K562 (cell line): ENCODE results near the gene ANKS1B. TPM values are rescaled to one million over a fixed set of nuclear protein-coding genes. Genes with fewer than 3 reads are reported as not detected.
A peak's percentile ranks its signal among the peaks of the same experiment; 100 is the strongest.

Experiments
- ATAC-seq: fragments of 200-7000 bp; cut with Tn5 transposase; 3 replicates; pipeline ENCODE4 v1.9.1; 2020; ENCODE audit warnings: moderate library complexity
- BruUV-seq: library from RNA; stranded (reverse); fragments of 400-500 nt; replicated peaks from 2 replicates; lab custom pipeline; 2021; lab: Mats Ljungman, UMichigan
- CTCF ChIA-PET: fragments of 300-600 bp; formaldehyde crosslinking; extraction: SDS; loops from one replicate; lab custom pipeline; 2021; ENCODE audit warnings: low intra/inter-chr PET ratio; lab: Yijun Ruan, JAX
- POLR2A ChIA-PET: fragments of 300-600, 350-650 bp; sonication (Branson Sonifier 250); formaldehyde crosslinking; extraction: SDS; loops from one replicate; lab custom pipeline; 2021; ENCODE audit warnings: antibody characterized with exemption, inconsistent platforms; lab: Yijun Ruan, JAX
- DNase-seq, 4 experiments: peaks; one replicate each; pipeline versions ENCODE4 v3.0.0 to v3.0.0-alpha.2; 2011 to 2018; ENCODE audit warnings: low spot score in 3 of 4, mixed read lengths in 3 of 4; ENCODE audit errors: extremely low read depth in 1 of 4
- FAIRE-seq: peaks from 2 replicates; lab custom pipeline; 2011; peaks lifted over from hg19 to GRCh38; lab: Jason Lieb, UNC
- H2AFZ ChIP-seq: 2 replicates; pipeline ENCODE4 v1.6.0; 2011; ENCODE audit warnings: low read depth, low read length, control low read depth, inconsistent platforms
- H3K27ac ChIP-seq: fragments of 200-600 bp; 3 replicates; pipeline ENCODE4 v1.8.0; 2011; ENCODE audit warnings: low read depth, mild to moderate bottlenecking, control low read depth, inconsistent platforms, low read length, moderate library complexity, mixed read lengths; ENCODE audit errors: extremely low read depth
- H3K27me3 ChIP-seq, 2 experiments: fragments of 300-600 bp in 1 of 2; 2 replicates in 1 of 2; 3 replicates in 1 of 2; pipeline versions ENCODE4 v1.6.0 to v1.8.0; 2011; ENCODE audit warnings: inconsistent platforms in 2 of 2, low read length in 2 of 2, mild to moderate bottlenecking in 1 of 2, mixed read lengths in 1 of 2, moderate library complexity in 1 of 2; ENCODE audit not compliant: control insufficient read depth in 2 of 2, insufficient read depth in 2 of 2
- H3K36me3 ChIP-seq: fragments of 300-600 bp; 3 replicates; pipeline ENCODE4 v1.8.0; 2011; ENCODE audit warnings: mild to moderate bottlenecking, low read length, inconsistent platforms; ENCODE audit not compliant: control insufficient read depth, insufficient read depth
- H3K4me1 ChIP-seq, 2 experiments: fragments of 200-600 bp in 1 of 2; replicated peaks in 1 of 2; 2 replicates in 1 of 2; 3 replicates in 1 of 2; pipeline versions ENCODE4 v1.5.1 to v1.8.0; 2011; ENCODE audit warnings: inconsistent platforms in 2 of 2, low read length in 2 of 2, mild to moderate bottlenecking in 1 of 2, mixed read lengths in 1 of 2, moderate library complexity in 1 of 2; ENCODE audit not compliant: control insufficient read depth in 2 of 2, insufficient read depth in 2 of 2
- H3K4me2 ChIP-seq: 2 replicates; pipeline ENCODE4 v1.6.1; 2011; ENCODE audit warnings: low read length, control low read depth, inconsistent platforms, mixed read lengths; ENCODE audit not compliant: insufficient read depth
- H3K4me3 ChIP-seq: fragments of 200-600 bp; sonication (generic), shearing (Covaris generic); 2 replicates; pipeline ENCODE4 v1.5.1; 2016; ENCODE audit warnings: control low read depth, inconsistent platforms
- H3K79me2 ChIP-seq: fragments of 200-600 bp; 3 replicates; pipeline ENCODE4 v1.8.0; 2011; ENCODE audit warnings: low read length, inconsistent platforms; ENCODE audit not compliant: control insufficient read depth, insufficient read depth
- H3K9ac ChIP-seq, 2 experiments: 2 replicates each; pipeline versions ENCODE4 v1.6.0 to v1.6.1; 2011; ENCODE audit warnings: low read depth in 2 of 2, low read length in 2 of 2, control low read depth in 1 of 2, inconsistent platforms in 1 of 2, mild to moderate bottlenecking in 1 of 2, mixed read lengths in 1 of 2; ENCODE audit not compliant: insufficient read depth in 1 of 2
- H3K9me1 ChIP-seq: one replicate; pipeline ENCODE4 v1.6.0; 2011; ENCODE audit warnings: inconsistent platforms, mild to moderate bottlenecking, low read length, moderate library complexity; ENCODE audit not compliant: control insufficient read depth, insufficient read depth
- H3K9me3 ChIP-seq: replicated peaks from 2 replicates; pipeline ENCODE4 v1.5.1; 2011; ENCODE audit warnings: low read depth, low read length, inconsistent platforms; ENCODE audit not compliant: control insufficient read depth, insufficient read depth
- H4K20me1 ChIP-seq: replicated peaks from 2 replicates; pipeline ENCODE4 v1.6.1; 2011; ENCODE audit warnings: low read length, inconsistent platforms, mixed read lengths; ENCODE audit not compliant: control insufficient read depth, insufficient read depth
- CEBPG ChIP-seq, 3 experiments: fragments of 200-800 bp in 1 of 3; sonication (Bioruptor generic) in 1 of 3; sonication (generic) in 1 of 3; formaldehyde crosslinking in 1 of 3; IDR thresholded peaks in 2 of 3; conservative IDR thresholded peaks in 1 of 3; 2 replicates each; pipeline versions ENCODE4 v1.6.1 to v1.8.0; 2016 to 2022; ENCODE audit warnings: missing compliant biosample characterization in 2 of 3, missing genetic modification characterization in 2 of 3, mild to moderate bottlenecking in 1 of 3, missing genetic modification reagents in 1 of 3
- FOXA3 ChIP-seq, 2 experiments: fragments of 450-650 bp in 1 of 2; sonication (generic) in 1 of 2; formaldehyde crosslinking; IDR thresholded peaks in 1 of 2; conservative IDR thresholded peaks in 1 of 2; 2 replicates each; pipeline versions ENCODE4 v1.4.0 to v1.8.0; 2020 to 2022; ENCODE audit warnings: mild to moderate bottlenecking in 2 of 2, missing genetic modification reagents in 1 of 2
- IFI16 ChIP-seq: fragments of 250-450 bp; sonication (Bioruptor Pico); IDR thresholded peaks from 2 replicates; pipeline ENCODE4 v2.1.2; 2022; ENCODE audit warnings: mild to moderate bottlenecking, inconsistent platforms
- KLF13 ChIP-seq: fragments of 450-650 bp; IDR thresholded peaks from 2 replicates; pipeline ENCODE4 v1.6.1; 2016; ENCODE audit warnings: missing genetic modification characterization, low read depth, mild to moderate bottlenecking, missing compliant biosample characterization, moderate library complexity, borderline replicate concordance
- MEF2A ChIP-seq: IDR thresholded peaks from 2 replicates; pipeline ENCODE4 v1.6.1; 2011; ENCODE audit warnings: low read depth, mild to moderate bottlenecking, low read length, moderate library complexity; ENCODE audit not compliant: control insufficient read depth
- MLLT1 ChIP-seq, 2 experiments: fragments of 450-650 bp; IDR thresholded peaks; 2 replicates each; pipeline ENCODE4 v1.6.1; 2016
- SNIP1 ChIP-seq: fragments of 450-650 bp; IDR thresholded peaks from 2 replicates; pipeline ENCODE4 v1.7.1; 2017; ENCODE audit warnings: low read depth, mild to moderate bottlenecking
- YBX1 ChIP-seq: fragments of 450-650 bp; IDR thresholded peaks from 2 replicates; pipeline ENCODE4 v1.7.1; 2016; ENCODE audit warnings: mild to moderate bottlenecking
- ZNF212 ChIP-seq: fragments of 450-650 bp; formaldehyde crosslinking; IDR thresholded peaks from 2 replicates; pipeline ENCODE4 v1.4.0; 2020; ENCODE audit warnings: mild to moderate bottlenecking
- ZNF24 ChIP-seq: fragments of 450-650 bp; IDR thresholded peaks from 2 replicates; pipeline ENCODE4 v1.6.1; 2016
- WGBS: fragments of 100-300 bp; shearing (Covaris generic); methylation state at CpG from one replicate; pipeline ENCODE4 v1.1.6; 2016; ENCODE audit warnings: low coverage, mixed read lengths; ENCODE audit not compliant: insufficient coverage; ENCODE audit errors: missing lambda C conversion rate; 5-methylcytosine and 5-hydroxymethylcytosine counted together
- in situ Hi-C: fragments of 300-500 bp; cut with MboI; formaldehyde crosslinking; loops from 4 replicates; pipeline ENCODE4 v1.15.0; 2018; ENCODE audit warnings: inconsistent platforms, mixed read lengths
- intact Hi-C: fragments of 100-400 bp; cut with micrococcal nuclease; formaldehyde crosslinking; loops from 2 replicates; pipeline ENCODE4 v1.14.2; 2022
- polyA plus RNA-seq, 8 experiments: library from polyadenylated mRNA; depleted of rRNA in 4 of 8; stranded (reverse) in 5 of 8; unstranded in 3 of 8; fragments of >200 nt; fragmentation: Nextera tagmentation in 2 of 8; fragmentation: Illumina TruSeq in 1 of 8; extraction: Ambion mirVana in 2 of 8; extraction: Trizol in 1 of 8; gene quantifications; 2 replicates each; pipeline versions ENCODE4 v1.2.1 to v1.2.3, GENCODE V29; 2011 to 2014; ENCODE audit warnings: inconsistent platforms in 1 of 8, missing spikeins in 1 of 8
- total RNA-seq, 7 experiments: library from RNA; depleted of rRNA in 6 of 7; stranded (reverse); fragments of >200 nt in 6 of 7; fragmentation: Illumina TruSeq in 2 of 7; extraction: Trizol in 2 of 7; gene quantifications; 2 replicates each; pipeline versions ENCODE4 v1.2.1 to v1.2.3, GENCODE V29; 2011 to 2021; ENCODE audit warnings: low replicate concordance in 1 of 7
- TF ChIP-seq, protein P1 (sequence below): IDR thresholded peaks from 2 replicates; pipeline ENCODE4 v1.6.1; 2014; ENCODE audit warnings: antibody characterized with exemption
- TF ChIP-seq, protein P2 (sequence below): fragments of 250-450 bp; sonication (Bioruptor Pico); IDR thresholded peaks from 2 replicates; pipeline ENCODE4 v1.8.0; 2021; ENCODE audit warnings: mild to moderate bottlenecking, moderate library complexity

The ANKS1B gene
- total and polyA plus RNA-seq, 9 of the 15 experiments (the other 6 are each of a cell fraction or from before 2014, with no cell fraction given): 0.04 to 0.47 (median 0.28) TPM; not detected in 4

GRCh38 chr12:99976762-99977161, 8.0 kb downstream of the ANKS1B start:
- DNase-seq: no peak
- TF ChIP-seq, protein P1, sequence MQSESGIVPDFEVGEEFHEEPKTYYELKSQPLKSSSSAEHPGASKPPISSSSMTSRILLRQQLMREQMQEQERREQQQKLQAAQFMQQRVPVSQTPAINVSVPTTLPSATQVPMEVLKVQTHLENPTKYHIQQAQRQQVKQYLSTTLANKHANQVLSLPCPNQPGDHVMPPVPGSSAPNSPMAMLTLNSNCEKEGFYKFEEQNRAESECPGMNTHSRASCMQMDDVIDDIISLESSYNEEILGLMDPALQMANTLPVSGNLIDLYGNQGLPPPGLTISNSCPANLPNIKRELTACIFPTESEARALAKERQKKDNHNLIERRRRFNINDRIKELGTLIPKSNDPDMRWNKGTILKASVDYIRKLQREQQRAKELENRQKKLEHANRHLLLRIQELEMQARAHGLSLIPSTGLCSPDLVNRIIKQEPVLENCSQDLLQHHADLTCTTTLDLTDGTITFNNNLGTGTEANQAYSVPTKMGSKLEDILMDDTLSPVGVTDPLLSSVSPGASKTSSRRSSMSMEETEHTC: no peak
- TF ChIP-seq CEBPG (CRISPR knock-in tag; IDR thresholded peaks at IDR 0.05): no peak
- 0 out of 4 replicates have a peak, but pooled peaks of 1 of the 2 experiments have one; percentile 17 for TF ChIP-seq CEBPG (tag; conservative IDR thresholded peaks at IDR 0.05 in 1 of 2, IDR thresholded peaks at IDR 0.05 in 1 of 2)
- H3K4me1 ChIP-seq: no peaks in the 10 kb centered on the region
- no peaks in the 10 kb centered on the region for H4K20me1 ChIP-seq
- BruUV-seq: no TSS peak
- no peak overlapping the region for H2AFZ ChIP-seq
- no peaks in the 10 kb centered on the region for H3K9me1 ChIP-seq
- no peak overlapping the region for H3K27ac ChIP-seq
- no peak overlapping the region for H3K9ac ChIP-seq
- POLR2A ChIA-PET: no interaction called here
- ATAC-seq: no peak
- CTCF ChIA-PET: no interaction called here
- H3K9me3 ChIP-seq: no peaks in the 10 kb centered on the region
- H3K4me2 ChIP-seq: no peak overlapping the region
- no peaks in the 10 kb centered on the region for H3K27me3 ChIP-seq
- H3K4me3 ChIP-seq: no peak overlapping the region
- intact Hi-C loops (no loop called here), in situ Hi-C loops (no loop called here)
- H3K79me2 ChIP-seq: no peaks in the 10 kb centered on the region
- H3K36me3 ChIP-seq: no peaks in the 10 kb centered on the region
- FAIRE-seq: no peak

DNA sequence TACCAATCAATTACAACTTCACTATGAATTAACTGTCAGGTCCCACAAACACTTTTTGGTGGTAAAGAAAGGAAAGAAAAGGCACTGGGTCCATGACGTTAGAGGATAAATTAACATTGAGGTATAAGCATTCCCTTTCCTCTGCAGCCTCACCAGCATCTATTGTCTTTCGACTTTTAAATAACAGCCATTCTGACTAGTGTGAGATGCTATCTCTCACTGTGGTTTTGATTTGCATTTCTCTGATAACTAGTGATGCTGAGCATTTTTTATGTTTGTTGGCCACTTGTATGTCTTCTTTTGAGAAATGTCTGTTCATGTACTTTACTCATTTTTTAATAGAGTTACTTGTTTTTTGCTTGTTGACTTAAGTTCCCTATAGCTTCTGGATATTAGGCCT, 9.4 kb downstream of the ANKS1B start:
- Histone ChIP-seq H2AFZ (no peak overlapping the region), H3K4me1 (no peaks in the 10 kb centered on the region), H3K27me3 (no peaks in the 10 kb centered on the region), H3K9ac (no peak overlapping the region), H3K79me2 (no peaks in the 10 kb centered on the region), H3K27ac (no peak overlapping the region), H3K9me1 (no peaks in the 10 kb centered on the region), H3K36me3 (no peaks in the 10 kb centered on the region), H3K4me2 (no peak overlapping the region), H4K20me1 (no peaks in the 10 kb centered on the region), H3K4me3 (no peak overlapping the region), H3K9me3 (no peaks in the 10 kb centered on the region)
- ChIA-PET CTCF (no interaction called here), POLR2A (no interaction called here)
- 0% methylated on average over 2 of the region's 2 CpGs for WGBS
- DNase-seq: no peak
- in situ Hi-C loops: no loop called here
- ATAC-seq: no peak
- FAIRE-seq: no peak
- BruUV-seq: no TSS peak
- intact Hi-C loops: no loop called here
- no peak for TF ChIP-seq IFI16 (CRISPR knock-in tag)
- TF ChIP-seq FOXA3 (CRISPR knock-in tag; conservative IDR thresholded peaks at IDR 0.05 in 1 of 2, IDR thresholded peaks at IDR 0.05 in 1 of 2): no peak
- TF ChIP-seq ZNF24: no peak
- TF ChIP-seq MLLT1 (IDR thresholded peaks at IDR 0.05): no peak
- no peak for TF ChIP-seq SNIP1
- TF ChIP-seq YBX1: no peak
- no peak for TF ChIP-seq KLF13
- no peak for TF ChIP-seq ZNF212 (CRISPR knock-in tag)
- no peak for TF ChIP-seq MEF2A
- TF ChIP-seq, protein P2, sequence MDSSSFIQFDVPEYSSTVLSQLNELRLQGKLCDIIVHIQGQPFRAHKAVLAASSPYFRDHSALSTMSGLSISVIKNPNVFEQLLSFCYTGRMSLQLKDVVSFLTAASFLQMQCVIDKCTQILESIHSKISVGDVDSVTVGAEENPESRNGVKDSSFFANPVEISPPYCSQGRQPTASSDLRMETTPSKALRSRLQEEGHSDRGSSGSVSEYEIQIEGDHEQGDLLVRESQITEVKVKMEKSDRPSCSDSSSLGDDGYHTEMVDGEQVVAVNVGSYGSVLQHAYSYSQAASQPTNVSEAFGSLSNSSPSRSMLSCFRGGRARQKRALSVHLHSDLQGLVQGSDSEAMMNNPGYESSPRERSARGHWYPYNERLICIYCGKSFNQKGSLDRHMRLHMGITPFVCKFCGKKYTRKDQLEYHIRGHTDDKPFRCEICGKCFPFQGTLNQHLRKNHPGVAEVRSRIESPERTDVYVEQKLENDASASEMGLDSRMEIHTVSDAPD (CRISPR knock-in tag): no peak
